COLO829 (cell line): ENCODE data around the gene SH3PXD2A.

Experiments used
- DNase-seq: peaks from one replicate; pipeline ENCODE4 v3.0.0; 2012; ENCODE audit warnings: low spot score

Gene SH3PXD2A

GRCh38 chr10:103812004-103812403 is 43.4 kb downstream of the SH3PXD2A start:
- no peak for DNase-seq

- DNase-seq = no peak
These were observed 43.9 kb downstream of the SH3PXD2A start for GRCh38 chr10:103811463-103811862.

- DNase-seq = no peak
These were observed 46.6 kb downstream of the SH3PXD2A start for GRCh38 chr10:103808780-103809179.

GRCh38 chr10:103807996-103808395 is 47.4 kb downstream of the SH3PXD2A start:
- no peak for DNase-seq

- DNase-seq = no peak
These were observed 48.8 kb downstream of the SH3PXD2A start for GRCh38 chr10:103806395-103807187.

- DNase-seq = no peak
These were observed 49.6 kb downstream of the SH3PXD2A start for GRCh38 chr10:103805781-103806180.

GRCh38 chr10:103804871-103805270 is 50.5 kb downstream of the SH3PXD2A start:
- no peak for DNase-seq

GRCh38 chr10:103803941-103804340 is 51.4 kb downstream of the SH3PXD2A start:
- DNase-seq = no peak

- DNase-seq = no peak
These were observed 52.6 kb downstream of the SH3PXD2A start for GRCh38 chr10:103802637-103803353.

- no peak for DNase-seq
These were observed 53.3 kb downstream of the SH3PXD2A start for GRCh38 chr10:103802081-103802480.

GRCh38 chr10:103800789-103801540 is 54.4 kb downstream of the SH3PXD2A start:
- peak; percentile 83 for DNase-seq

- no peak for DNase-seq
These were observed 55.3 kb downstream of the SH3PXD2A start for GRCh38 chr10:103800089-103800488.

- peak; percentile 42 for DNase-seq
These were observed 56.0 kb downstream of the SH3PXD2A start for GRCh38 chr10:103799341-103799740.

- DNase-seq = no peak
These were observed 56.9 kb downstream of the SH3PXD2A start for GRCh38 chr10:103798511-103798910.

GRCh38 chr10:103797857-103798256 is 57.5 kb downstream of the SH3PXD2A start:
- DNase-seq = no peak

- DNase-seq = no peak
These were observed 59.6 kb downstream of the SH3PXD2A start for GRCh38 chr10:103795634-103796270.

- no peak for DNase-seq
These were observed 60.4 kb downstream of the SH3PXD2A start for GRCh38 chr10:103794996-103795395.

- DNase-seq = no peak
These were observed 61.2 kb downstream of the SH3PXD2A start for GRCh38 chr10:103793920-103794883.

GRCh38 chr10:103793429-103793828 is 61.9 kb downstream of the SH3PXD2A start:
- no peak for DNase-seq

GRCh38 chr10:103792547-103792946 is 62.8 kb downstream of the SH3PXD2A start:
- no peak for DNase-seq

- no peak for DNase-seq
These were observed 63.5 kb downstream of the SH3PXD2A start for GRCh38 chr10:103791858-103792257.
